HUES64 (cell line): ENCODE results near the gene SCYL1.
A peak's percentile ranks its signal among the peaks of the same experiment; 100 is the strongest.
"Not testable (repeated sequence)": the region's sequence is repeated elsewhere in the genome, so short reads cannot be mapped to it uniquely, and the experiment has no call there.

Experiments used
- H3K27ac ChIP-seq: 2 replicates; pipeline ENCODE4 v1.7.0; 2013; ENCODE audit warnings: low read depth, low read length, inconsistent platforms
- H3K27me3 ChIP-seq: 2 replicates; pipeline ENCODE4 v1.6.1; 2013; ENCODE audit warnings: mild to moderate bottlenecking, low read length; ENCODE audit not compliant: insufficient read depth
- H3K36me3 ChIP-seq: 2 replicates; pipeline ENCODE4 v1.6.1; 2013; ENCODE audit warnings: mild to moderate bottlenecking, low read length; ENCODE audit not compliant: insufficient read depth
- H3K4me1 ChIP-seq: 2 replicates; pipeline ENCODE4 v1.6.1; 2013; ENCODE audit warnings: mild to moderate bottlenecking, low read length, moderate library complexity; ENCODE audit not compliant: insufficient read depth
- H3K4me3 ChIP-seq: 2 replicates; pipeline ENCODE4 v1.5.1; 2013; ENCODE audit warnings: mild to moderate bottlenecking, low read length, moderate library complexity
- H3K9ac ChIP-seq: 2 replicates; pipeline ENCODE4 v1.6.1; 2013; ENCODE audit warnings: mild to moderate bottlenecking, low read depth, low read length
- H3K9me3 ChIP-seq: 2 replicates; pipeline ENCODE4 v1.6.1; 2013; ENCODE audit warnings: low read depth, low read length; ENCODE audit not compliant: insufficient read depth
- WGBS: fragments of 150-250, 120-280 bp; methylation state at CpG from one replicate; pipeline ENCODE4 v1.1.7; 2013; ENCODE audit warnings: missing lambda C conversion rate; 5-methylcytosine and 5-hydroxymethylcytosine counted together

SCYL1 gene

GRCh38 chr11:65559535-65559934, 34.7 kb downstream of the SCYL1 start:
- Histone ChIP-seq H3K27ac (no peak overlapping the region), H3K4me1 (peaks cover 22% of the 10 kb centered on the region), H3K9ac (no peak overlapping the region), H3K4me3 (no peak overlapping the region), H3K27me3 (peaks cover 26% of the 10 kb centered on the region), H3K36me3 (no peaks in the 10 kb centered on the region), H3K9me3 (no peaks in the 10 kb centered on the region)
- WGBS: 73% methylated on average over 5 of the region's 5 CpGs

GRCh38 chr11:65559951-65560537, 35.2 kb downstream of the SCYL1 start:
- Histone ChIP-seq H3K4me3 (peak overlapping the region; percentile 16; the same call in 1 of the 2 replicates), H3K9me3 (no peaks in the 10 kb centered on the region), H3K9ac (no peak overlapping the region), H3K27me3 (peaks cover 21% of the 10 kb centered on the region), H3K36me3 (no peaks in the 10 kb centered on the region), H3K4me1 (peaks cover 22% of the 10 kb centered on the region), H3K27ac (no peak overlapping the region)
- whole genome bisulfite sequencing: 45% methylated on average over 5 of the region's 5 CpGs

- 16% methylated on average over 15 of the region's 15 CpGs for WGBS
- H3K4me1 ChIP-seq: peaks cover 22% of the 10 kb centered on the region
- no peaks in the 10 kb centered on the region for H3K9me3 ChIP-seq
- 0 out of 2 replicates have a peak overlapping the region, but pooled peaks have one; percentile 31 for H3K27ac ChIP-seq
- H3K36me3 ChIP-seq: no peaks in the 10 kb centered on the region
- H3K9ac ChIP-seq: no peak overlapping the region
- peaks cover 20% of the 10 kb centered on the region for H3K27me3 ChIP-seq
- peak overlapping the region; percentile 25 for H3K4me3 ChIP-seq
Observed at GRCh38 chr11:65560555-65561418, 35.9 kb downstream of the SCYL1 start.

- Histone ChIP-seq H3K27ac (no peak overlapping the region), H3K27me3 (peaks cover 15% of the 10 kb centered on the region), H3K4me1 (peaks cover 22% of the 10 kb centered on the region), H3K36me3 (no peaks in the 10 kb centered on the region), H3K4me3 (no peak overlapping the region), H3K9ac (no peak overlapping the region), H3K9me3 (no peaks in the 10 kb centered on the region)
- WGBS: 94% methylated on average over 7 of the region's 7 CpGs
Observed at GRCh38 chr11:65562020-65562419, 37.1 kb downstream of the SCYL1 start.

- Histone ChIP-seq H3K36me3 (no peaks in the 10 kb centered on the region), H3K4me1 (peaks cover 18% of the 10 kb centered on the region), H3K4me3 (no peak overlapping the region), H3K27ac (no peak overlapping the region), H3K9me3 (no peaks in the 10 kb centered on the region), H3K9ac (no peak overlapping the region), H3K27me3 (peaks cover 9% of the 10 kb centered on the region)
- 91% methylated on average over 8 of the region's 9 CpGs for WGBS
Observed at GRCh38 chr11:65562788-65563187, 37.9 kb downstream of the SCYL1 start.

- H3K9me3 ChIP-seq: no peaks in the 10 kb centered on the region
- no peak overlapping the region for H3K9ac ChIP-seq
- H3K4me3 ChIP-seq: no peak overlapping the region
- H3K27ac ChIP-seq: no peak overlapping the region
- H3K27me3 ChIP-seq: peaks cover 8% of the 10 kb centered on the region
- H3K4me1 ChIP-seq: peaks cover 17% of the 10 kb centered on the region
- no peaks in the 10 kb centered on the region for H3K36me3 ChIP-seq
- whole genome bisulfite sequencing: 95% methylated on average over 4 of the region's 4 CpGs
Observed at GRCh38 chr11:65563601-65564000, 38.7 kb downstream of the SCYL1 start.

GRCh38 chr11:65564879-65565559, 40.1 kb downstream of the SCYL1 start:
- not testable (repeated sequence) for H3K9me3 ChIP-seq, H3K27me3 ChIP-seq, H3K4me3 ChIP-seq, H3K27ac ChIP-seq, H3K36me3 ChIP-seq, H3K9ac ChIP-seq
- peaks cover 19% of the 10 kb centered on the region for H3K4me1 ChIP-seq
- WGBS: 90% methylated on average over 12 of the region's 12 CpGs

- Histone ChIP-seq H3K9ac (no peak overlapping the region), H3K27ac (no peak overlapping the region), H3K27me3 (no peaks in the 10 kb centered on the region), H3K4me1 (peaks cover 13% of the 10 kb centered on the region), H3K4me3 (no peak overlapping the region), H3K36me3 (no peaks in the 10 kb centered on the region), H3K9me3 (no peaks in the 10 kb centered on the region)
- 95% methylated on average over 7 of the region's 7 CpGs for WGBS
Observed at GRCh38 chr11:65565624-65566453, 41.0 kb downstream of the SCYL1 start.

- Histone ChIP-seq H3K4me1 (peaks cover 17% of the 10 kb centered on the region; the same call in 1 of the 2 replicates), H3K27me3 (peaks cover 5% of the 10 kb centered on the region)
Observed at GRCh38 chr11:65569164-65569972, 44.5 kb downstream of the SCYL1 start.

More at GRCh38 chr11:65569164-65569972, 44.5 kb downstream of the SCYL1 start:
- Histone ChIP-seq H3K9ac (peak overlapping the region; percentile 70), H3K4me3 (peak overlapping the region; percentile 90), H3K36me3 (no peaks in the 10 kb centered on the region), H3K27ac (peak overlapping the region; percentile 77), H3K9me3 (no peaks in the 10 kb centered on the region)
- WGBS: 22% methylated on average over 28 of the region's 28 CpGs
